Measurements from ENCODE around the gene FAM171A1.

The FAM171A1 gene

GRCh38 chr10:15373199-15373598 is 2.1 kb upstream of the FAM171A1 start:
- DNase-seq (ENCODE audit: low spot score) = no peak

- no peak for DNase-seq (ENCODE audit: low spot score)
These were observed 755 bp downstream of the FAM171A1 start for GRCh38 chr10:15370212-15370855.

GRCh38 chr10:15369256-15370211 is 1.6 kb downstream of the FAM171A1 start:
- DNase-seq (ENCODE audit: low spot score) = no peak

- no peak for DNase-seq (ENCODE audit: low spot score)
These were observed 2.8 kb downstream of the FAM171A1 start for GRCh38 chr10:15368101-15368855.

- DNase-seq (ENCODE audit: low spot score) = no peak
These were observed 3.6 kb downstream of the FAM171A1 start for GRCh38 chr10:15367296-15368085.

GRCh38 chr10:15365692-15366091 is 5.4 kb downstream of the FAM171A1 start:
- DNase-seq (ENCODE audit: low spot score) = no peak

GRCh38 chr10:15364001-15364400 is 7.1 kb downstream of the FAM171A1 start:
- no peak for DNase-seq (ENCODE audit: low spot score)

GRCh38 chr10:15363031-15363430 is 8.1 kb downstream of the FAM171A1 start:
- DNase-seq (ENCODE audit: low spot score) = no peak

GRCh38 chr10:15361131-15361530 is 10.0 kb downstream of the FAM171A1 start:
- DNase-seq (ENCODE audit: low spot score) = no peak

GRCh38 chr10:15360566-15360965 is 10.5 kb downstream of the FAM171A1 start:
- DNase-seq (ENCODE audit: low spot score) = no peak

DNA sequence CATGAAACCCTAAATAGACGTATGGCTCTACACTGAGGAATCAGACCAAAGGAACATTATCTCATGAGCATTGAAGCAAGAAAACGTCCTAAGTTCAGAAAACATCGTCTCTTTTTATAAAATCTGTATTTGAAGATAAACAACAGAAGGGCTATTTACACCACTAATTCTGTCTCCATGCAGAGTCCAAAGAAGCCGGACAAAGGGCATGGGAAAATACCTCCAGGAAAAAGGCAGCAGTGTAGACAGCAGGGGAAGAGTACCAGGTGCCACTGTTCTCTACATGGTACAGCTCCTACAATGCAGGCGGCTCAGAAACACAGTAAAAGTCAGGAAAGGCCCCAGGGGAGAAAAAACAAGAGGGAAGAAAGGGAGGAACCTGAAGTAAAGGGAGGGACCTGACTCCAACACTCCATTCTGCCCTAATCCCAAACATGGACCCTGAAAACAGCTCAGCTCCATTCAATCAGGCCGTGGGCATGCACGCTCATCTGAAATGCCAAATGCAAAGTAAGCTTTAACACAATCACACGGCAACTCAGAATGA is 17.5 kb downstream of the FAM171A1 start:
- DNase-seq (ENCODE audit: low spot score) = no peak

DNA sequence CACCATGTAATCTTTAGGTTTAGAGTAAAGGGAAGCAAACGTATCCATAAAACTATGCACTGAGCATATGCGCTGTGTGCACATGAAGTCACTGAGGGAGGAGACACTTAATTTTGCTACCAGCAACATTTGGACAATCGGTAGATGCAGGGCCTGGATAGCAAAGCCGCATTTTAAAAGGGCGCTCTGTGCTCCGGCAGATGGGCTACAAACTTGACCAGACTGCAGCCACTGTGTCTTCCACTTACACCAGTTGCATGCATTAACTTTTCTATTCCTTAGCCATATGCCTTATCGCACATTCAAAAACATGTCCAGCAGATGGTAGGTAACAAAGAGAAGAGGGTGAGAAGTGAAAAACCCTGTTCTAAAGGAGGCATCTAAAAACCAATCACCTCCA is 18.3 kb downstream of the FAM171A1 start:
- DNase-seq (ENCODE audit: low spot score) = no peak

DNA sequence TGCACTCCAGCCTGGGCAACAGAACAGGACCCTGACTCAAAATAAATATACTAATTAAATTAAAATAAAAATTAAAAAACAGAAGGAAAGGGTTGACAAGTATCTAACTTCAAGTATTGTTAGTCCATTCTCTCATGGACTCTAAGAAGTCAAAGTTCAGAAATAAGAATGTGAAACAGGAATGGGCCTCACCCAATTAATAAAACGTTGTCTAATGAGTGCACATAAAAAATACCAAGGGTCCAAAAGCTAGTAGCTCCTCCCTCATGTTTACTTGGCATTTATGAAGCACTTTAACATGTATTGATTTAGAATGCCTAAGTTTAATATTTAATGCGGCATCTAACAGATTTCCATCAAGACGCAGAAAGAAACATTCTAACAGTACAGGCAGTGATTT is 18.9 kb downstream of the FAM171A1 start:
- DNase-seq (ENCODE audit: low spot score) = no peak

GRCh38 chr10:15351099-15351820 is 19.8 kb downstream of the FAM171A1 start:
- no peak for DNase-seq (ENCODE audit: low spot score)

DNA sequence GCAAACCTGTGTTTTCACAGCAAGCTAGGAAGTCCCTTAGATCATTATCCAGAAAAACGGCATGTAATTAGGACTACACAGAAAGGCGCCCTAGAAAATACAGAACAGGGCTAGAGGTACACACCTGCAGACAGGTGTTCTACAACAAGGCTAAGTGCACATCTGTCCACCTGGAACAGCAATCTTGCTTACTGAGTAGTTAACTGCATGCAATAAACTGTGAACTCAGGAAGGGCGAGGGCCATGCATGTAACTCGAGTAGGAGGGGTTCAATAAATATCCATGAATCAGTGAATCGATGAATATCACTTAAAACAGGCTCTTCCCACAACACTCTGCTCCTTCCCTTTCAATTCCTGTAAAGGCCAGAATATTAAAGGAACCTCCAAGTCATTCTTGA is 22.0 kb downstream of the FAM171A1 start:
- DNase-seq (ENCODE audit: low spot score) = no peak

- DNase-seq (ENCODE audit: low spot score) = no peak
These were observed 22.5 kb downstream of the FAM171A1 start for GRCh38 chr10:15348579-15348978.

- DNase-seq (ENCODE audit: low spot score) = no peak
These were observed 23.9 kb downstream of the FAM171A1 start for GRCh38 chr10:15347150-15347549.

GRCh38 chr10:15346440-15347141 is 24.5 kb downstream of the FAM171A1 start:
- DNase-seq (ENCODE audit: low spot score) = no peak

DNA sequence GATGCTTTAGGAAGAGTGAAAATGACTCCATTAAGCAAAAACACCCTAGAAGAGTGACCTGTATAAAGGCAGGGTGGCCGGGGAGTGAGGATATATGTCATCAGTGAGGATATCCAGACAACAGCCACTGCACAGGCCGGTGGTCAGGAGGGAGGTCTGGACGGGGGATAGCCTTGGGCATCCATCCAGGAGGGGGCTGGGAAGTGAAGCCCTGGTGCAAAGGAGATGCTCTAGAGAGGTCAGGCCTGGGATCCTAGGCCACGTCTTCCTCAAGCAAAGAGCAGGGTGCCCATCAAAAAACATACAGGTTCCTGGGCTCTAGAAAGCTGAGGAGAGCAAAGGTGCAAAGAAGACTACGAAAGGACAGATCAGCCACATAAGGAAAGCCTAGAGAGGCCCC is 25.6 kb downstream of the FAM171A1 start:
- DNase-seq (ENCODE audit: low spot score) = no peak

GRCh38 chr10:15344876-15345285 is 26.2 kb downstream of the FAM171A1 start:
- no peak for DNase-seq (ENCODE audit: low spot score)

All from hematopoietic multipotent progenitor cell treated with erythropoietin and hydrocortisone succinate and interleukin-3 and kit ligand, for 15 days (in vitro differentiated cells).